H1 (cell line): ENCODE results near the gene KLHL26. TPM values are rescaled to one million over a fixed set of nuclear protein-coding genes. Genes with fewer than 3 reads are reported as not detected.

Source experiments
- FOSL1 ChIP-seq: IDR thresholded peaks from 2 replicates; pipeline ENCODE4 v1.6.1; 2011; ENCODE audit warnings: mild to moderate bottlenecking, low read depth, low read length, moderate library complexity; ENCODE audit not compliant: insufficient read depth
- polyA plus RNA-seq, 7 experiments: library from polyadenylated mRNA; depleted of rRNA in 3 of 7; stranded (reverse) in 5 of 7; unstranded in 2 of 7; fragments of >200 nt in 5 of 7; fragments of 200-250 nt in 2 of 7; gene quantifications; 1 replicate in 5 of 7; 2 replicates in 1 of 7; 4 replicates in 1 of 7; pipeline versions ENCODE4 v1.2.1 to v1.2.3, GENCODE V29; 2011 to 2013; ENCODE audit warnings: missing spikeins in 2 of 7, mixed read lengths in 2 of 7
- total RNA-seq: library from RNA; stranded (reverse); fragmentation: NEBNext Ultra II Directional; extraction: Animal tissue kit (Norgen Biotek cat#: 25700); gene quantifications from 2 replicates; pipeline ENCODE4 v1.2.1, GENCODE V29; 2021

The KLHL26 gene
- total and polyA plus RNA-seq, 2 of the 8 experiments (the other 6 are each of a cell fraction or from before 2014, with no cell fraction given) = 2.2 to 8.8 TPM

- TF ChIP-seq FOSL1 = no peak
Measured at GRCh38 chr19:18589380-18590272, 47.2 kb upstream of the KLHL26 start (continued).
